Panc1 (cell line): ENCODE measurements around the gene DRD4. TPM values are rescaled to one million over a fixed set of nuclear protein-coding genes. Genes with fewer than 3 reads are reported as not detected.

ENCODE experiments used
- ATAC-seq: fragments of 200-7000 bp; cut with Tn5 transposase; 2 replicates; pipeline ENCODE4 v1.9.1; 2020; ENCODE audit warnings: mild to moderate bottlenecking, moderate library complexity
- BruUV-seq: library from RNA; stranded (reverse); fragments of 400-500 nt; replicated peaks from 2 replicates; lab custom pipeline; 2021; lab: Mats Ljungman, UMichigan
- CTCF ChIA-PET: fragments of 300-600 bp; sonication (Branson Sonifier 250); formaldehyde crosslinking; loops from one replicate; lab custom pipeline; 2022; ENCODE audit warnings: antibody characterized with exemption; lab: Charles Lee
- POLR2A ChIA-PET: fragments of 300-600 bp; sonication (Branson Sonifier 250); formaldehyde crosslinking; loops from one replicate; lab custom pipeline; 2022; ENCODE audit warnings: antibody characterized with exemption; lab: Charles Lee
- DNase-seq: peaks from one replicate; pipeline ENCODE4 v3.0.0-alpha.2; 2010; ENCODE audit warnings: low read depth, low spot score
- H3K27ac ChIP-seq: 2 replicates; pipeline ENCODE4 v1.5.1; 2011; ENCODE audit warnings: mild to moderate bottlenecking, low read length, inconsistent platforms
- H3K27me3 ChIP-seq: fragments of 200-500 bp; sonication (Bioruptor generic); 2 replicates; pipeline ENCODE4 v1.6.0; 2014; ENCODE audit warnings: low read length, inconsistent platforms; ENCODE audit not compliant: control insufficient read depth, insufficient read depth
- H3K36me3 ChIP-seq: fragments of 200-500 bp; sonication (Bioruptor generic); 2 replicates; pipeline ENCODE4 v1.5.1; 2014; ENCODE audit warnings: inconsistent platforms, mild to moderate bottlenecking, low read length, moderate library complexity; ENCODE audit not compliant: control insufficient read depth, insufficient read depth
- H3K4me1 ChIP-seq: 2 replicates; pipeline ENCODE4 v1.5.1; 2011; ENCODE audit warnings: inconsistent platforms, mild to moderate bottlenecking, low read length, moderate library complexity; ENCODE audit not compliant: control insufficient read depth, insufficient read depth
- H3K4me3 ChIP-seq, 2 experiments: 2 replicates each; pipeline ENCODE4 v1.5.1; 2011 to 2012; ENCODE audit warnings: low read depth in 2 of 2, low read length in 2 of 2, mild to moderate bottlenecking in 2 of 2, inconsistent platforms in 1 of 2, moderate library complexity in 1 of 2
- H3K9me3 ChIP-seq: fragments of 200-500 bp; sonication (Bioruptor generic); 2 replicates; pipeline ENCODE4 v1.5.1; 2014; ENCODE audit warnings: low read depth, mild to moderate bottlenecking, inconsistent platforms, low read length, moderate library complexity; ENCODE audit not compliant: control insufficient read depth, insufficient read depth
- CTCF ChIP-seq: fragments of 450-650 bp; IDR thresholded peaks from 2 replicates; pipeline ENCODE4 v1.5.1; 2017; ENCODE audit warnings: mild to moderate bottlenecking
- POLR2AphosphoS5 ChIP-seq: IDR thresholded peaks from 2 replicates; pipeline ENCODE4 v1.6.1; 2012; ENCODE audit warnings: mild to moderate bottlenecking, low read depth, low read length, moderate library complexity
- REST ChIP-seq, 2 experiments: IDR thresholded peaks; 2 replicates each; pipeline ENCODE4 v1.6.1; 2011 to 2012; ENCODE audit warnings: low read depth in 2 of 2, control low read depth in 1 of 2, low read length in 1 of 2, mild to moderate bottlenecking in 1 of 2, moderate library complexity in 1 of 2; ENCODE audit not compliant: insufficient read depth in 1 of 2
- SIN3A ChIP-seq: IDR thresholded peaks from 2 replicates; pipeline ENCODE4 v1.6.1; 2012; ENCODE audit warnings: low read depth, mild to moderate bottlenecking, low read length, moderate library complexity, borderline replicate concordance; ENCODE audit not compliant: insufficient read depth
- TCF7L2 ChIP-seq: IDR thresholded peaks from 2 replicates; pipeline ENCODE4 v1.6.1; 2011; ENCODE audit warnings: mild to moderate bottlenecking, low read depth, low read length, inconsistent platforms
- in situ Hi-C: cut with HindIII; loops from 2 replicates; pipeline ENCODE4 v1.10.0; 2016; ENCODE audit warnings: low sequenced_read_pairs, low pct_unique_long_range_greater_than_20kb
- intact Hi-C: fragments of 100-400 bp; cut with micrococcal nuclease; formaldehyde crosslinking; loops from one replicate; pipeline ENCODE4 v1.10.0; 2022; ENCODE audit not compliant: unreplicated experiment
- total RNA-seq: library from RNA; stranded (reverse); gene quantifications from one replicate; pipeline ENCODE4 v1.2.1, GENCODE V29; 2021; ENCODE audit not compliant: unreplicated experiment

Gene DRD4
- total RNA-seq, 1 experiment from 2014 or later: 0.95 TPM

GRCh38 chr11:657691-658126 is 20.6 kb downstream of the DRD4 start:
- intact Hi-C loops (no loop called here), in situ Hi-C loops (no loop called here)
- Histone ChIP-seq H3K9me3 (no peaks in the 10 kb centered on the region), H3K4me1 (no peaks in the 10 kb centered on the region), H3K36me3 (no peaks in the 10 kb centered on the region; the same call in 1 of the 2 replicates), H3K27ac (no peak overlapping the region), H3K4me3 (no peak overlapping the region), H3K27me3 (no peaks in the 10 kb centered on the region)
- no peak for ATAC-seq
- BruUV-seq: no TSS peak
- no peak for DNase-seq
- no peak for TF ChIP-seq POLR2AphosphoS5
- no peak for TF ChIP-seq TCF7L2
- TF ChIP-seq SIN3A: no peak
- TF ChIP-seq CTCF: no peak
- TF ChIP-seq REST (IDR thresholded peaks at IDR 0.05; ENCODE audit: insufficient read depth in 1 of 2, low read depth in 2 of 2, low read length in 1 of 2): no peak
- CTCF ChIA-PET: interaction anchor here (0.6 kb wide), 1 partner anchor 12 kb away, joined by 8 read pairs; no protein-coding TSS in a partner anchor
- POLR2A ChIA-PET: no interaction called here

- Histone ChIP-seq H3K27ac (no peak overlapping the region), H3K9me3 (no peaks in the 10 kb centered on the region), H3K4me1 (no peaks in the 10 kb centered on the region), H3K27me3 (no peaks in the 10 kb centered on the region), H3K36me3 (no peaks in the 10 kb centered on the region; the same call in 1 of the 2 replicates), H3K4me3 (no peak overlapping the region)
- CTCF ChIA-PET: no interaction called here
- POLR2A ChIA-PET: no interaction called here
- DNase-seq: no peak
- no peak for ATAC-seq
- TF ChIP-seq REST (IDR thresholded peaks at IDR 0.05; ENCODE audit: insufficient read depth in 1 of 2, low read depth in 2 of 2, low read length in 1 of 2) (no peak), SIN3A (no peak), POLR2AphosphoS5 (no peak), CTCF (no peak), TCF7L2 (no peak)
- BruUV-seq: no TSS peak
- in situ Hi-C loops (no loop called here), intact Hi-C loops (loop anchor here (5.0 kb wide), 1 partner anchor 63 kb away; no protein-coding TSS in a partner anchor)
These were observed 22.5 kb downstream of the DRD4 start for GRCh38 chr11:659532-660085.
